ENCODE data around the gene NCMAP. TPM values are rescaled to one million over a fixed set of nuclear protein-coding genes. Genes with fewer than 3 reads are reported as not detected.
"Not testable (repeated sequence)": the region's sequence is repeated elsewhere in the genome, so short reads cannot be mapped to it uniquely, and the experiment has no call there.

Gene NCMAP
- total RNA-seq, 2 experiments from 2014 or later, result 0.05 TPM; not detected in 1

- ChIA-PET CTCF (interaction anchor here (0.7 to 4.5 kb wide), 25 partner anchors 8 to 558 kb away, joined by 3 to 45 read pairs (median 4); partner anchors contain the start of genes NIPAL3 and STPG1), POLR2A (interaction anchor here (0.6 to 1.6 kb wide), 12 partner anchors 17 to 703 kb away, joined by 3 to 12 read pairs (median 4); partner anchors contain the start of gene CLIC4)
- Mint-ChIP-seq H3K9me3 (ENCODE audit: low read depth) (no peaks in the 10 kb centered on the region), H3K27ac (peak overlapping the region; percentile 93), H3K27me3 (no peaks in the 10 kb centered on the region), H3K36me3 (ENCODE audit: low read depth) (peaks cover 21% of the 10 kb centered on the region), H3K4me1 (peaks cover 76% of the 10 kb centered on the region), H3K4me3 (peak overlapping the region; percentile 51)
- DNase-seq (peak; percentile 63), ATAC-seq (peak; percentile 62)
- intact Hi-C loops (cut with DNase I, micrococcal nuclease), result loop anchor here (1.0 to 2.0 kb wide), 10 partner anchors 15 to 425 kb away; partner anchors contain the start of genes CLIC4 (in 1 of the 2), NCMAP (in 1 of the 2), NIPAL3 (in 1 of the 2) and RCAN3 (in 1 of the 2)
Measured at GRCh38 chr1:24540906-24541710, 14.8 kb upstream of the NCMAP start.

GRCh38 chr1:24541711-24542346 lies 14.1 kb upstream of the NCMAP start:
- H3K4me1 Mint-ChIP-seq, result peaks cover 69% of the 10 kb centered on the region
- POLR2A ChIA-PET, result interaction anchor here (0.6 to 1.6 kb wide), 7 partner anchors 40 to 436 kb away, joined by 3 to 12 read pairs (median 4); no protein-coding TSS in a partner anchor

GRCh38 chr1:24544239-24544638 lies 11.6 kb upstream of the NCMAP start:
- no peaks in the 10 kb centered on the region for H3K27me3 Mint-ChIP-seq
- intact Hi-C loops (cut with DNase I, micrococcal nuclease), result no loop called here
- H3K4me3 Mint-ChIP-seq, result no peak overlapping the region
- ATAC-seq (no peak), DNase-seq (no peak)
- H3K27ac Mint-ChIP-seq, result no peak overlapping the region
- H3K9me3 Mint-ChIP-seq (ENCODE audit: low read depth), result no peaks in the 10 kb centered on the region
- H3K36me3 Mint-ChIP-seq (ENCODE audit: low read depth), result no peaks in the 10 kb centered on the region
- ChIA-PET CTCF (interaction anchor here (2.1 kb wide), 1 partner anchor 286 kb away, joined by 4 read pairs; no protein-coding TSS in a partner anchor), POLR2A (no interaction called here)
- H3K4me1 Mint-ChIP-seq, result peaks cover 53% of the 10 kb centered on the region

More at GRCh38 chr1:24541711-24542346, 14.1 kb upstream of the NCMAP start:
- peak overlapping the region; percentile 93 for H3K27ac Mint-ChIP-seq
- H3K4me3 Mint-ChIP-seq, result peak overlapping the region; percentile 48
- peaks cover 14% of the 10 kb centered on the region for H3K36me3 Mint-ChIP-seq (ENCODE audit: low read depth)
- intact Hi-C loops (cut with DNase I, micrococcal nuclease), result loop anchor here (1.0 to 2.0 kb wide), 6 partner anchors 14 to 127 kb away; partner anchors contain the start of genes NCMAP (in 1 of the 2), NIPAL3 (in 1 of the 2) and SRRM1 (in 1 of the 2)
- CTCF ChIA-PET, result interaction anchor here (0.8 to 4.5 kb wide), 16 partner anchors 8 to 150 kb away, joined by 3 to 45 read pairs (median 4); partner anchors contain the start of genes NIPAL3 and STPG1
- H3K9me3 Mint-ChIP-seq (ENCODE audit: low read depth), result no peaks in the 10 kb centered on the region
- ATAC-seq (no peak), DNase-seq (peak; percentile 68)
- H3K27me3 Mint-ChIP-seq, result no peaks in the 10 kb centered on the region

- no peak for ATAC-seq
- Mint-ChIP-seq H3K4me1 (peaks cover 39% of the 10 kb centered on the region), H3K27ac (peak overlapping the region; percentile 13), H3K27me3 (no peaks in the 10 kb centered on the region), H3K4me3 (no peak overlapping the region), H3K9me3 (ENCODE audit: low read depth) (no peaks in the 10 kb centered on the region), H3K36me3 (ENCODE audit: low read depth) (no peaks in the 10 kb centered on the region)
- intact Hi-C loops (cut with DNase I, micrococcal nuclease), result no loop called here
- CTCF ChIA-PET, result interaction anchor here (1.3 to 2.1 kb wide), 3 partner anchors 10 to 285 kb away, joined by 3 to 7 read pairs (median 4); no protein-coding TSS in a partner anchor
- POLR2A ChIA-PET, result no interaction called here
- DNase-seq, result no peak
Measured at GRCh38 chr1:24545662-24546061, 10.2 kb upstream of the NCMAP start.

GRCh38 chr1:24547195-24547594 lies 8.7 kb upstream of the NCMAP start:
- no peaks in the 10 kb centered on the region for H3K36me3 Mint-ChIP-seq (ENCODE audit: low read depth)
- peaks cover 24% of the 10 kb centered on the region for H3K4me1 Mint-ChIP-seq
- no peaks in the 10 kb centered on the region for H3K27me3 Mint-ChIP-seq
- no peaks in the 10 kb centered on the region for H3K9me3 Mint-ChIP-seq (ENCODE audit: low read depth)
- ATAC-seq, result no peak
- ChIA-PET CTCF (interaction anchor here (0.6 to 1.3 kb wide), 3 partner anchors 87 to 397 kb away, joined by 3 to 6 read pairs (median 4); no protein-coding TSS in a partner anchor), POLR2A (interaction anchor here (0.5 to 0.7 kb wide), 3 partner anchors 10 to 126 kb away, joined by 3 to 14 read pairs (median 3); no protein-coding TSS in a partner anchor)
- no peak for DNase-seq
- no peak overlapping the region for H3K4me3 Mint-ChIP-seq
- intact Hi-C loops (cut with DNase I, micrococcal nuclease), result no loop called here
- H3K27ac Mint-ChIP-seq, result no peak overlapping the region

GRCh38 chr1:24548070-24548469 lies 7.8 kb upstream of the NCMAP start:
- intact Hi-C loops (cut with DNase I, micrococcal nuclease), result no loop called here
- no peaks in the 10 kb centered on the region for H3K27me3 Mint-ChIP-seq
- H3K27ac Mint-ChIP-seq, result no peak overlapping the region
- H3K9me3 Mint-ChIP-seq (ENCODE audit: low read depth), result no peaks in the 10 kb centered on the region
- peaks cover 21% of the 10 kb centered on the region for H3K4me1 Mint-ChIP-seq
- ATAC-seq (no peak), DNase-seq (no peak)
- POLR2A ChIA-PET, result no interaction called here
- CTCF ChIA-PET, result interaction anchor here (0.6 to 1.3 kb wide), 6 partner anchors 56 to 608 kb away, joined by 3 to 6 read pairs (median 4); partner anchors contain the start of gene NIPAL3
- H3K36me3 Mint-ChIP-seq (ENCODE audit: low read depth), result no peaks in the 10 kb centered on the region
- H3K4me3 Mint-ChIP-seq, result no peak overlapping the region

- H3K4me3 Mint-ChIP-seq; POLR2A ChIA-PET; ATAC-seq; H3K36me3 Mint-ChIP-seq (ENCODE audit: low read depth); H3K27me3 Mint-ChIP-seq; intact Hi-C loops (cut with DNase I, micrococcal nuclease); DNase-seq; H3K9me3 Mint-ChIP-seq (ENCODE audit: low read depth); H3K27ac Mint-ChIP-seq: not testable (repeated sequence)
- H3K4me1 Mint-ChIP-seq, result peaks cover 21% of the 10 kb centered on the region
- CTCF ChIA-PET, result interaction anchor here (1.0 to 1.1 kb wide), 3 partner anchors 38 to 257 kb away, joined by 3 to 5 read pairs (median 3); no protein-coding TSS in a partner anchor
Measured at GRCh38 chr1:24549210-24549609, 6.7 kb upstream of the NCMAP start.

GRCh38 chr1:24551290-24551959 lies 4.5 kb upstream of the NCMAP start:
- Mint-ChIP-seq H3K4me1 (peaks cover 8% of the 10 kb centered on the region), H3K27ac (no peak overlapping the region), H3K27me3 (no peaks in the 10 kb centered on the region), H3K9me3 (ENCODE audit: low read depth) (no peaks in the 10 kb centered on the region), H3K4me3 (no peak overlapping the region), H3K36me3 (ENCODE audit: low read depth) (no peaks in the 10 kb centered on the region)
- ChIA-PET CTCF (no interaction called here), POLR2A (no interaction called here)
- ATAC-seq (no peak), DNase-seq (no peak)
- intact Hi-C loops (cut with DNase I, micrococcal nuclease), result no loop called here

- H3K27me3 Mint-ChIP-seq, result peaks cover under 1% of the 10 kb centered on the region
- no peaks in the 10 kb centered on the region for H3K36me3 Mint-ChIP-seq (ENCODE audit: low read depth)
- ChIA-PET POLR2A (no interaction called here), CTCF (no interaction called here)
- DNase-seq (no peak), ATAC-seq (no peak)
- H3K4me1 Mint-ChIP-seq, result peaks cover 8% of the 10 kb centered on the region
- intact Hi-C loops (cut with DNase I, micrococcal nuclease), result no loop called here
- no peak overlapping the region for H3K4me3 Mint-ChIP-seq
- no peaks in the 10 kb centered on the region for H3K9me3 Mint-ChIP-seq (ENCODE audit: low read depth)
- H3K27ac Mint-ChIP-seq, result no peak overlapping the region
Measured at GRCh38 chr1:24551960-24552571, 3.8 kb upstream of the NCMAP start.

GRCh38 chr1:24553931-24554330 lies 2.0 kb upstream of the NCMAP start:
- Mint-ChIP-seq H3K4me3 (no peak overlapping the region), H3K9me3 (ENCODE audit: low read depth) (no peaks in the 10 kb centered on the region), H3K27ac (no peak overlapping the region), H3K27me3 (peaks cover 4% of the 10 kb centered on the region), H3K36me3 (ENCODE audit: low read depth) (no peaks in the 10 kb centered on the region), H3K4me1 (peaks cover 5% of the 10 kb centered on the region)
- CTCF ChIA-PET, result no interaction called here
- DNase-seq (no peak), ATAC-seq (no peak)
- POLR2A ChIA-PET, result interaction anchor here (0.7 kb wide), 1 partner anchor 62 kb away, joined by 3 read pairs; no protein-coding TSS in a partner anchor
- intact Hi-C loops (cut with DNase I, micrococcal nuclease), result loop anchor here in 1 of 2 experiments (2.0 kb wide), 1 partner anchor 17 kb away; no protein-coding TSS in a partner anchor

Measured in activated CD4-positive, alpha-beta T cell treated with anti-CD3 and anti-CD28 coated beads for 36 hours (primary cell).